ENCODE data around the gene ZNF493. TPM values are rescaled to one million over a fixed set of nuclear protein-coding genes. Genes with fewer than 3 reads are reported as not detected.

Gene ZNF493
- total and polyA plus RNA-seq, 10 donors: 7.9 to 85.4 (median 35.4) TPM

- no peak for TF ChIP-seq CTCF (IDR thresholded peaks at IDR 0.05 in 8 of 11, conservative IDR thresholded peaks at IDR 0.05 in 3 of 11)
- TF ChIP-seq POLR2AphosphoS5 (IDR thresholded peaks at IDR 0.05): no peak
- TF ChIP-seq POLR2A (IDR thresholded peaks at IDR 0.05): no peak
- no peak for DNase-seq
- WGBS, 5 donors: 93 to 100% (median 94%) methylated on average over 3 of the region's 3 CpGs
- Histone ChIP-seq H3K27ac (no peak overlapping the region), H3K4me3 (no peak overlapping the region), H3K4me1 (no peaks in the 10 kb centered on the region), H3K36me3 (peaks cover 0 to 6% (median 0%) of the 10 kb centered on the region in 6 donors), H3K9me3 (peaks cover 0 to 100% (median 83%) of the 10 kb centered on the region in 8 donors), H3K27me3 (replicated peaks in 1 of 7) (no peaks in the 10 kb centered on the region)
- intact Hi-C loops (cut with DNase I; ENCODE audit: low total_unique reads): no loop called here
These were observed 58.0 kb downstream of the ZNF493 start for GRCh38 chr19:21454901-21455300.

DNA sequence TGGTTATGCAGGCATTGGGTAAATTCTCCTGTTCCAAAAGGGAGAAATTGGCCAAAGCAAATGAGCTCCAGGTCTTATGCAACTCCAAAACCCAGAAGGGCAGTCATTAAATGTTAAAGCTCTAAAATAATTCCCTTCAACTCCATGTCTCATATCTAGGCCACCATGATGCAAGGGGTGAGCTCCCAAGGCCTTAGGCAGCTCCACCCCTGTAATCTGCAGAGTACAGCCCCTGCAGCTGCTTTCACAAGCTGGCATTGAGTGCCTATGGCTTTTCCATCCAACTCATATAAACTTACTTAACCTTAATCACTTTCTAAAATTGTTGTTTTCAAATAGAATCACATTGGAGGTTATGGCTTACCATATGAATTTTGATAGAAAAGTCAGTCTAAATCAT, 63.8 kb downstream of the ZNF493 start:
- no peak overlapping the region for H3K4me3 ChIP-seq
- H3K27ac ChIP-seq: no peak overlapping the region
- peaks cover 0 to 95% (median 61%) of the 10 kb centered on the region in 8 donors for H3K9me3 ChIP-seq
- intact Hi-C loops (cut with DNase I; ENCODE audit: low total_unique reads): loop anchor here (10.0 kb wide), 1 partner anchor 256 kb away; no protein-coding TSS in a partner anchor
- DNase-seq: no peak
- H3K27me3 ChIP-seq (replicated peaks in 1 of 7): peaks cover 0 to 17% (median 0%) of the 10 kb centered on the region in 7 donors
- TF ChIP-seq CTCF (IDR thresholded peaks at IDR 0.05 in 8 of 11, conservative IDR thresholded peaks at IDR 0.05 in 3 of 11) (no peak), POLR2AphosphoS5 (IDR thresholded peaks at IDR 0.05) (no peak), POLR2A (IDR thresholded peaks at IDR 0.05) (no peak)
- no peaks in the 10 kb centered on the region for H3K36me3 ChIP-seq
- peaks cover 0 to 11% (median 5%) of the 10 kb centered on the region in 6 donors for H3K4me1 ChIP-seq

GRCh38 chr19:21462540-21462939, 65.6 kb downstream of the ZNF493 start:
- Histone ChIP-seq H3K36me3 (no peaks in the 10 kb centered on the region), H3K4me3 (no peak overlapping the region), H3K4me1 (peaks cover 0 to 11% (median 5%) of the 10 kb centered on the region in 6 donors), H3K27ac (no peak overlapping the region), H3K9me3 (peaks cover 0 to 76% (median 43%) of the 10 kb centered on the region in 8 donors), H3K27me3 (replicated peaks in 1 of 7) (peaks cover 0 to 17% (median 0%) of the 10 kb centered on the region in 7 donors)
- DNase-seq: peak; percentile 33
- intact Hi-C loops (cut with DNase I; ENCODE audit: low total_unique reads): loop anchor here (10.0 kb wide), 1 partner anchor 258 kb away; no protein-coding TSS in a partner anchor
- no peak for TF ChIP-seq CTCF (IDR thresholded peaks at IDR 0.05 in 8 of 11, conservative IDR thresholded peaks at IDR 0.05 in 3 of 11)
- TF ChIP-seq POLR2A (IDR thresholded peaks at IDR 0.05): no peak
- no peak for TF ChIP-seq POLR2AphosphoS5 (IDR thresholded peaks at IDR 0.05)
- 94 to 98% (median 95%) methylated on average over 16 of the region's 16 CpGs for WGBS, 5 donors

DNA sequence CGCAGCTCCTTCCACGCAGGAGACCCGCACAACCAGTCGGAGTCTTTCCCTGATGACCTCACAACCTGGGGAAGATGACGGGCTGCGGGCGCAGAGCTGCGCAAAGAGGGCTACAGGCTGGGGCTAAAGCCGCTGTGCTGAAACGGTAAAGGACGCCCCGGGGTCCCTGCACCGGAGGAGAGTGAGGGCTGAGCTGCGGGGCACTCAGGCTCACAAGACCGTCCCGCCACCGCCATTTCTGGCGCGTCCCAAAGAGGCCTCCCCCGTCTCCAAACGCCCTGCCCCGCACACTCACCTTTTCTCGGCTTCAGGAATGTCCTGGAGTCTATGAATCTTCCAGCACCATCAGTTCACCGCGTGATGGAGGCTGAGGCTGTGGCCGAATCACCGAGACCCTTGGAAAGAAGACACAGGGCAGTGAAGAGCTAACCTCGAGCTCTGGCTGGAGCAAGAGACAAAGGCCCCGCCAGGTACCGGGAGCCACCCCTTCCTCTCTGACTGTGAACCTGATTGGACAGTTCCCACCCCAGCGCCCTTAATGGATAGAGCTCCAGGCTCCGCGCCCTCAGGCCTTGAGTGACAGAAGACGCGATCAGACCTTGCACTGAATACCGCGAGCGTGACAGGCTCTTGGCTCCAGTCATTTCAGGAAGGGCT, 66.6 kb downstream of the ZNF493 start:
- WGBS, 5 donors: 2 to 5% (median 3%) methylated on average over 26 to 38 of the region's 38 CpGs
- intact Hi-C loops (cut with DNase I; ENCODE audit: low total_unique reads): loop anchor here (10.0 kb wide), 1 partner anchor 259 kb away; no protein-coding TSS in a partner anchor

More for the DNA sequence above, 66.6 kb downstream of the ZNF493 start:
- Histone ChIP-seq H3K4me3 (peak overlapping the region in 5 of 8 donors; percentile 16 to 61 (median 32)), H3K27me3 (replicated peaks in 1 of 7) (peaks cover 0 to 17% (median 0%) of the 10 kb centered on the region in 7 donors), H3K9me3 (peaks cover 0 to 66% (median 33%) of the 10 kb centered on the region in 8 donors), H3K27ac (no peak overlapping the region), H3K36me3 (no peaks in the 10 kb centered on the region), H3K4me1 (peaks cover 0 to 11% (median 5%) of the 10 kb centered on the region in 6 donors)
- TF ChIP-seq POLR2A (IDR thresholded peaks at IDR 0.05): no peak
- TF ChIP-seq POLR2AphosphoS5 (IDR thresholded peaks at IDR 0.05): no peak
- no peak for TF ChIP-seq CTCF (IDR thresholded peaks at IDR 0.05 in 8 of 11, conservative IDR thresholded peaks at IDR 0.05 in 3 of 11)
- peak; percentile 74 for DNase-seq

All from spleen (tissue), 11 donors.